Endodermal cell (in vitro differentiated cells): ENCODE data around the gene TRIM67. TPM values are rescaled to one million over a fixed set of nuclear protein-coding genes. Genes with fewer than 3 reads are reported as not detected.
A peak's percentile ranks its signal among the peaks of the same experiment; 100 is the strongest.

ENCODE experiments used
- DNase-seq: peaks from one replicate; pipeline ENCODE4 v3.0.0-alpha.2; 2017
- H3K27ac ChIP-seq: 2 replicates; pipeline ENCODE4 v1.5.1; 2013; ENCODE audit warnings: mild to moderate bottlenecking, low read depth, low read length, moderate library complexity
- H3K27me3 ChIP-seq: 2 replicates; pipeline ENCODE4 v1.6.1; 2013; ENCODE audit warnings: mild to moderate bottlenecking, low read length, moderate library complexity; ENCODE audit not compliant: insufficient read depth, control insufficient read depth, poor library complexity, severe bottlenecking
- H3K36me3 ChIP-seq: 2 replicates; pipeline ENCODE4 v1.7.0; 2013; ENCODE audit warnings: mild to moderate bottlenecking, low read length, moderate library complexity; ENCODE audit not compliant: control insufficient read depth, insufficient read depth
- H3K4me1 ChIP-seq: one replicate; pipeline ENCODE4 v1.7.0; 2013; ENCODE audit warnings: low read length; ENCODE audit not compliant: control insufficient read depth, insufficient read depth
- H3K4me3 ChIP-seq: 2 replicates; pipeline ENCODE4 v1.5.1; 2013; ENCODE audit warnings: mild to moderate bottlenecking, low read length, moderate library complexity
- H3K9ac ChIP-seq: 2 replicates; pipeline ENCODE4 v1.6.1; 2013; ENCODE audit warnings: mild to moderate bottlenecking, low read length, moderate library complexity; ENCODE audit not compliant: poor library complexity, severe bottlenecking; ENCODE audit errors: extremely low read depth
- H3K9me3 ChIP-seq: 2 replicates; pipeline ENCODE4 v1.6.1; 2013; ENCODE audit warnings: mild to moderate bottlenecking, low read length, moderate library complexity; ENCODE audit not compliant: control insufficient read depth
- H3K27ac Mint-ChIP-seq: 2 replicates; pipeline ENCODE4 v1.8.0; 2020; ENCODE audit warnings: mixed read lengths
- H3K27me3 Mint-ChIP-seq: 2 replicates; pipeline ENCODE4 v1.8.0; 2021; ENCODE audit warnings: mild to moderate bottlenecking, mixed read lengths; ENCODE audit not compliant: insufficient read depth
- H3K36me3 Mint-ChIP-seq: 2 replicates; pipeline ENCODE4 v1.8.0; 2020; ENCODE audit warnings: low read depth, mixed read lengths
- H3K4me1 Mint-ChIP-seq: 2 replicates; pipeline ENCODE4 v1.8.0; 2020; ENCODE audit warnings: mixed read lengths
- H3K4me3 Mint-ChIP-seq: 2 replicates; pipeline ENCODE4 v1.8.0; 2020; ENCODE audit warnings: mild to moderate bottlenecking, moderate library complexity, mixed read lengths
- H3K9me3 Mint-ChIP-seq: 2 replicates; pipeline ENCODE4 v1.8.0; 2020; ENCODE audit warnings: mild to moderate bottlenecking, mixed read lengths
- WGBS, 2 experiments: methylation state at CpG; one replicate each; pipeline versions ENCODE4 v1.1.5 to v1.1.7; 2013; ENCODE audit warnings: missing lambda C conversion rate in 2 of 2, mixed read lengths in 1 of 2; ENCODE audit not compliant: insufficient coverage in 1 of 2, insufficient read length in 1 of 2; 5-methylcytosine and 5-hydroxymethylcytosine counted together
- total RNA-seq, 2 donors: library from RNA; stranded (reverse); fragmentation: NEBNext Ultra II Directional in 1 of 2; extraction: Animal tissue kit (Norgen Biotek cat#: 25700) in 1 of 2; gene quantifications; 2 replicates in 1 of 2; 3 replicates in 1 of 2; pipeline ENCODE4 v1.2.1, GENCODE V29; 2021
- TF ChIP-seq, protein P1 (sequence below): fragments of 200-600 bp; sonication (generic); conservative IDR thresholded peaks from 2 replicates; pipeline ENCODE4 v1.5.0; 2021; ENCODE audit warnings: antibody characterized with exemption, mild to moderate bottlenecking

Gene TRIM67
- total RNA-seq, 2 donors from 2014 or later: 0.04 TPM

DNA sequence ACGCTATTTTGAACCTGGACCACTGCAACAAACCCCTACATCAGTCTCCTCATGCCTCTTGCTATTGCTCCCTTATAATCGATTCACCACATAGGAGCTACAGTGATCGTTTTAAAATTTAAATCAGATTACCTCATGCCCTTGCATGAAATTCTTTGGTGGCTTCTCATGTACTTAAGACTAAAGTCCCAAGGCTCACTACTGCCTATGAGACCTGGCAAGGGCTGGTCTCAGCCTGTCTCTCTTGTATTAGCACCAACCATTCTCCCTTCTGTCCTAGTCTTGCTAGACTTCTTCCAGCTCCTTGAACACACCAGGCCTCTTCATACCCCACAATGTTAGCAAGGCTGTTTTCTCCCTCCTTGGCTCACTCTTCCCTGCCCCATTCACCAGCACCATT lies 72.6 kb downstream of the TRIM67 start:
- Mint-ChIP-seq H3K27me3 (no peaks in the 10 kb centered on the region), H3K4me3 (no peak overlapping the region), H3K36me3 (peaks cover 20% of the 10 kb centered on the region), H3K4me1 (peaks cover 24% of the 10 kb centered on the region), H3K27ac (peak overlapping the region; percentile 54), H3K9me3 (no peaks in the 10 kb centered on the region)
- Histone ChIP-seq H3K27me3 (no peaks in the 10 kb centered on the region), H3K9me3 (no peaks in the 10 kb centered on the region), H3K27ac (no peak overlapping the region), H3K36me3 (peaks cover 33% of the 10 kb centered on the region), H3K4me1 (peaks cover 6% of the 10 kb centered on the region), H3K4me3 (peak overlapping the region; percentile 21), H3K9ac (no peak overlapping the region)
- WGBS, 2 experiments: 78 to 84% methylated on average over 3 of the region's 3 CpGs
- no peak for DNase-seq
- TF ChIP-seq, protein P1, sequence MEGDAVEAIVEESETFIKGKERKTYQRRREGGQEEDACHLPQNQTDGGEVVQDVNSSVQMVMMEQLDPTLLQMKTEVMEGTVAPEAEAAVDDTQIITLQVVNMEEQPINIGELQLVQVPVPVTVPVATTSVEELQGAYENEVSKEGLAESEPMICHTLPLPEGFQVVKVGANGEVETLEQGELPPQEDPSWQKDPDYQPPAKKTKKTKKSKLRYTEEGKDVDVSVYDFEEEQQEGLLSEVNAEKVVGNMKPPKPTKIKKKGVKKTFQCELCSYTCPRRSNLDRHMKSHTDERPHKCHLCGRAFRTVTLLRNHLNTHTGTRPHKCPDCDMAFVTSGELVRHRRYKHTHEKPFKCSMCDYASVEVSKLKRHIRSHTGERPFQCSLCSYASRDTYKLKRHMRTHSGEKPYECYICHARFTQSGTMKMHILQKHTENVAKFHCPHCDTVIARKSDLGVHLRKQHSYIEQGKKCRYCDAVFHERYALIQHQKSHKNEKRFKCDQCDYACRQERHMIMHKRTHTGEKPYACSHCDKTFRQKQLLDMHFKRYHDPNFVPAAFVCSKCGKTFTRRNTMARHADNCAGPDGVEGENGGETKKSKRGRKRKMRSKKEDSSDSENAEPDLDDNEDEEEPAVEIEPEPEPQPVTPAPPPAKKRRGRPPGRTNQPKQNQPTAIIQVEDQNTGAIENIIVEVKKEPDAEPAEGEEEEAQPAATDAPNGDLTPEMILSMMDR: no peak

DNA sequence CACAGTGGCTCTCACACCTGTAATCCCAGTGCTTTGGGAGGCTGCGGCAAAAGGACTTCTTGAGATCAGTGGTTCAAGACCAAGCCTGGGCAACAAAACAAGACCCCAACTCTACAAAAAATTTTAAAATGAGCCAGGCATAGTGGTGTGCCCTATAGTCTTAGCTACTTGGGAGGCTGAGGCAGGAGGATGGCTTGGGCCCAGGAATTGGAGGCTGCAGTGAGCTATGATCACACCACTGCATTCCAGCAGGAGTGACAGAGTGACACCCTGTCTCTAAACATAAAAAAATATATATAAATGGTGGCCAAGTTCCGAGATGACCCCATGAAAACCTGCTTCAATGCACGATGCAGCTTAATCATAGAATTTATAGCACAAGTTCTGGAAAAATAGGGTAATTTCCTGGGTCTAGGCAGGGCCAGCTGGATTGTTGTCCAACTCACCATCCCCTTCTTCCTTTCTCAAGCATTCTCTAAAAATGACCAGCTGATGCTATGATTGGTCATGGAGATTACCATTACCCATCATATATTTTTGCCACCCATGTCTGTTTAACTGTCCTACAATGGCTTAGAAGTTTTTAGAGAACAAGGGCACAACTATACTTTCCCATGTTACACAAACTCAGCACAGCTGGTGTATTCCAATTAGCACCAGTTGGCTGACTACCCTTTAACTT lies 73.8 kb downstream of the TRIM67 start:
- Mint-ChIP-seq H3K9me3 (no peaks in the 10 kb centered on the region), H3K36me3 (peaks cover 20% of the 10 kb centered on the region), H3K27ac (no peak overlapping the region), H3K27me3 (no peaks in the 10 kb centered on the region), H3K4me1 (peaks cover 28% of the 10 kb centered on the region), H3K4me3 (no peak overlapping the region)
- DNase-seq: no peak
- Histone ChIP-seq H3K27me3 (no peaks in the 10 kb centered on the region), H3K4me1 (peaks cover 6% of the 10 kb centered on the region), H3K4me3 (no peak overlapping the region), H3K36me3 (peaks cover 33% of the 10 kb centered on the region), H3K9ac (no peak overlapping the region), H3K27ac (no peak overlapping the region), H3K9me3 (no peaks in the 10 kb centered on the region)
- TF ChIP-seq, protein P1: no peak
- 95 to 100% methylated on average over 2 to 3 of the region's 3 CpGs for WGBS, 2 experiments

DNA sequence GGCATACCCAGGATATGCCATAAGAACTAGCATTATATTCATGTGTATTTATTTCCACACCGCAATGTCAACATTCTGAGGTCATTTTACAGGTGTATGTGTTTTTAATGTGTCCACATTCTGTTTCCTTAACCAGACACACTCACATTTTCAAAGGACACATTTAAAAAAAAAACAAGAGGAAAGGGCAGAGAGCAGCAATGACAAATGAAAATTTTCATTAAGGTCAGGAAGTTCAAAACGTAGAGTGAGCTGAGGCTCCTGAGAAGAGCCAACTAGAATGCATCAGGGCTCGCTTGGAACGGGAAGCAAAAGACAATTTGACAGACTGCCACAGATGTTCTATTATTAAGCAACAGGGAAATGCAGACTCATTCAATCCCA lies 74.3 kb downstream of the TRIM67 start:
- 92 to 96% methylated on average over 3 to 4 of the region's 4 CpGs for WGBS, 2 experiments
- Histone ChIP-seq H3K4me3 (no peak overlapping the region), H3K27me3 (no peaks in the 10 kb centered on the region), H3K9ac (no peak overlapping the region), H3K9me3 (no peaks in the 10 kb centered on the region), H3K4me1 (peaks cover 6% of the 10 kb centered on the region), H3K27ac (no peak overlapping the region), H3K36me3 (peaks cover 30% of the 10 kb centered on the region)
- Mint-ChIP-seq H3K27me3 (no peaks in the 10 kb centered on the region), H3K4me3 (no peak overlapping the region), H3K36me3 (peaks cover 20% of the 10 kb centered on the region), H3K9me3 (no peaks in the 10 kb centered on the region), H3K27ac (no peak overlapping the region), H3K4me1 (peaks cover 28% of the 10 kb centered on the region)
- DNase-seq: no peak
- TF ChIP-seq, protein P1: no peak
